Caco-2 (cell line): ENCODE results near the gene CYP11A1. TPM values are rescaled to one million over a fixed set of nuclear protein-coding genes. Genes with fewer than 3 reads are reported as not detected.
A peak's percentile ranks its signal among the peaks of the same experiment; 100 is the strongest.

Experiments
- BruUV-seq: library from RNA; stranded (reverse); fragments of 400-500 nt; replicated peaks from 2 replicates; lab custom pipeline; 2021; lab: Mats Ljungman, UMichigan
- CTCF ChIA-PET: fragments of 300-600 bp; sonication (Branson Sonifier 250); formaldehyde crosslinking; loops from one replicate; lab custom pipeline; 2022; ENCODE audit warnings: antibody characterized with exemption; lab: Charles Lee
- POLR2A ChIA-PET: fragments of 300-600 bp; sonication (Branson Sonifier 250); formaldehyde crosslinking; loops from one replicate; lab custom pipeline; 2022; ENCODE audit warnings: antibody characterized with exemption; lab: Charles Lee
- DNase-seq, 2 experiments: peaks; one replicate each; pipeline versions ENCODE4 v3.0.0 to v3.0.0-alpha.2; 2020 to 2022
- H3K27me3 ChIP-seq: replicated peaks from 2 replicates; pipeline ENCODE4 v1.6.0; 2011; ENCODE audit warnings: low read length; ENCODE audit not compliant: control insufficient read depth, insufficient read depth
- H3K36me3 ChIP-seq: 2 replicates; pipeline ENCODE4 v1.5.1; 2011; ENCODE audit warnings: low read length; ENCODE audit not compliant: control insufficient read depth, insufficient read depth
- H3K4me1 ChIP-seq: fragments of 250-450 bp; sonication (Bioruptor Pico); 2 replicates; pipeline ENCODE4 v1.5.1; 2020; ENCODE audit warnings: mild to moderate bottlenecking
- H3K4me3 ChIP-seq: 2 replicates; pipeline ENCODE4 v1.5.1; 2011; ENCODE audit warnings: low read depth, mild to moderate bottlenecking, control low read depth, low read length
- H3K9me3 ChIP-seq: fragments of 250-450 bp; sonication (Bioruptor Pico); 2 replicates; pipeline ENCODE4 v1.5.1; 2020; ENCODE audit warnings: mild to moderate bottlenecking, moderate library complexity
- H3K27ac Mint-ChIP-seq: one replicate; pipeline ENCODE4 v1.8.0; 2022; ENCODE audit warnings: mixed read lengths; ENCODE audit not compliant: unreplicated experiment
- H3K27me3 Mint-ChIP-seq: one replicate; pipeline ENCODE4 v1.8.0; 2022; ENCODE audit warnings: mixed read lengths; ENCODE audit not compliant: insufficient read depth, unreplicated experiment
- H3K36me3 Mint-ChIP-seq: one replicate; pipeline ENCODE4 v1.8.0; 2022; ENCODE audit warnings: mild to moderate bottlenecking, mixed read lengths; ENCODE audit not compliant: insufficient read depth, unreplicated experiment
- H3K4me1 Mint-ChIP-seq: one replicate; pipeline ENCODE4 v1.8.0; 2022; ENCODE audit warnings: low read depth, mixed read lengths; ENCODE audit not compliant: unreplicated experiment
- H3K4me3 Mint-ChIP-seq: one replicate; pipeline ENCODE4 v1.8.0; 2022; ENCODE audit warnings: mild to moderate bottlenecking, moderate library complexity, mixed read lengths; ENCODE audit not compliant: unreplicated experiment
- H3K9me3 Mint-ChIP-seq: one replicate; pipeline ENCODE4 v1.8.0; 2022; ENCODE audit warnings: mixed read lengths; ENCODE audit not compliant: unreplicated experiment
- CTCF ChIP-seq, 2 experiments: fragments of 200-600 bp in 1 of 2; IDR thresholded peaks; 1 replicate in 1 of 2; 2 replicates in 1 of 2; pipeline versions ENCODE4 v1.5.1 to v1.8.0; 2011 to 2022; ENCODE audit warnings: antibody characterized with exemption in 1 of 2, control low read depth in 1 of 2, inconsistent platforms in 1 of 2, low read depth in 1 of 2, low read length in 1 of 2, mild to moderate bottlenecking in 1 of 2, moderate library complexity in 1 of 2; ENCODE audit not compliant: insufficient read depth in 1 of 2, severe bottlenecking in 1 of 2, unreplicated experiment in 1 of 2
- intact Hi-C: fragments of 100-400 bp; cut with micrococcal nuclease; formaldehyde crosslinking; loops from one replicate; pipeline ENCODE4 v1.10.0; 2022; ENCODE audit not compliant: unreplicated experiment
- total RNA-seq: library from RNA; stranded (reverse); gene quantifications from 2 replicates; pipeline ENCODE4 v1.2.3, GENCODE V29; 2022

CYP11A1 gene
- total RNA-seq, 1 experiment from 2014 or later = not detected

DNA sequence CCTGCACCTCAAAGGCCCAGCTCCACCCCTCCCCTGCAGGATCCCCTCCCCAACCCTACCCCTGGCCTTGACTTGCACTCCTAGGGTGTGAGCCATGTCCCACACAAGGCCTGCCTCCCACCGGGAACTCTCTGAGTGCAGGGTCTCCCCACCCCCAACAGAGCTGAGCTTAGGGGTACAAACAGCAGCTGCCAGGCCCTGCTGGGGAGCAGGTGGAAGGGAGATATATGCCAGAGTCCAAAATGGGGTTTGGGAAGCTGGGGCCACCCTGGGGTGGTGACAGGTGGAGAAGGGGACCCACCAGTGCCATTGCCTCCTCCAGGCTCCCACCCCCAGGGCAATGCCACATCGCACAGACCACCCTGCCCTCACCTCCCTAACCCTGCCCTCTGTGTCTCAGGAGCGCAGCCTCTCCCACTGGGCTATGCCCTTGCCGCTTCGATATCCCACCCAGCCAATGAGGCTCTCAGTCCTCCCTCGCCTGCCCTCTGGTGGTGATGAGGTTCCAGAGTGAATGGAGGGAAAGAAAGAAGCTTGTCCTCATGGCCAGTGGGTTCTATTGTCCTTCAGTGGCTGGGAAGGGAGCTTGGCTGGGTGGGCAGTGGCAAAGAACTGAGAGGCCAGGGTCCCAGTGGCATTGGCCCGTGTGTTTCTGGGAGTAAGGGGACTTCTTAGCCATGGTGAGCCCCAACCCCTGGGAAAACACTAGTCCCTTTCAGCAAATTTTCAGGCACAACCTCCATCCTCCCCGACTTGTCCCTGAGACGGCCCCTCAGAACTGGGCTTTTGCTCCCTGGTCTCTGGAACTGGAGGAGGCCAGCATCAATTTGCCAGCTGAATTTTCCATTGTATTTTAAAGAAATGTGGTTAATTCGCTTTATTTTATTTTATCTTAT is 46.8 kb downstream of the CYP11A1 start:
- no peaks in the 10 kb centered on the region for H3K36me3 Mint-ChIP-seq
- H3K4me1 Mint-ChIP-seq = no peaks in the 10 kb centered on the region
- BruUV-seq = no TSS peak
- no peaks in the 10 kb centered on the region for H3K4me1 ChIP-seq
- no peak overlapping the region for H3K4me3 ChIP-seq
- H3K4me3 Mint-ChIP-seq = no peak overlapping the region
- CTCF ChIA-PET = interaction anchor here (0.6 to 6.3 kb wide), 5 partner anchors 11 to 347 kb away, joined by 3 to 112 read pairs (median 4); no protein-coding TSS in a partner anchor
- peak; percentile 23 to 37 for TF ChIP-seq CTCF (IDR thresholded peaks at IDR 0.05; ENCODE audit: insufficient read depth in 1 of 2, low read depth in 1 of 2, low read length in 1 of 2, severe bottlenecking in 1 of 2, unreplicated experiment in 1 of 2)
- H3K27me3 ChIP-seq = no peaks in the 10 kb centered on the region
- no peaks in the 10 kb centered on the region for H3K9me3 Mint-ChIP-seq
- peaks cover 5% of the 10 kb centered on the region for H3K27me3 Mint-ChIP-seq
- DNase-seq = peak in 1 of 2 experiments; percentile 34
- no peaks in the 10 kb centered on the region for H3K36me3 ChIP-seq
- intact Hi-C loops = loop anchor here (5.0 kb wide), 2 partner anchors 268 to 348 kb away; no protein-coding TSS in a partner anchor
- POLR2A ChIA-PET = no interaction called here
- no peak overlapping the region for H3K27ac Mint-ChIP-seq
- no peaks in the 10 kb centered on the region for H3K9me3 ChIP-seq

- POLR2A ChIA-PET = no interaction called here
- Histone ChIP-seq H3K27me3 (no peaks in the 10 kb centered on the region), H3K36me3 (no peaks in the 10 kb centered on the region), H3K4me3 (no peak overlapping the region), H3K4me1 (no peaks in the 10 kb centered on the region), H3K9me3 (no peaks in the 10 kb centered on the region)
- TF ChIP-seq CTCF (IDR thresholded peaks at IDR 0.05; ENCODE audit: insufficient read depth in 1 of 2, low read depth in 1 of 2, low read length in 1 of 2, severe bottlenecking in 1 of 2, unreplicated experiment in 1 of 2) = no peak
- BruUV-seq = no TSS peak
- intact Hi-C loops = loop anchor here (5.0 kb wide), 2 partner anchors 267 to 347 kb away; no protein-coding TSS in a partner anchor
- Mint-ChIP-seq H3K4me1 (no peaks in the 10 kb centered on the region), H3K9me3 (no peaks in the 10 kb centered on the region), H3K27ac (no peak overlapping the region), H3K27me3 (peaks cover 3% of the 10 kb centered on the region), H3K36me3 (no peaks in the 10 kb centered on the region), H3K4me3 (no peak overlapping the region)
- CTCF ChIA-PET = interaction anchor here (6.3 kb wide), 1 partner anchor 10 kb away, joined by 112 read pairs; no protein-coding TSS in a partner anchor
- DNase-seq = no peak
These were observed 47.7 kb downstream of the CYP11A1 start for GRCh38 chr15:74319596-74320351.

GRCh38 chr15:74319138-74319460 is 48.3 kb downstream of the CYP11A1 start:
- ChIA-PET POLR2A (no interaction called here), CTCF (interaction anchor here (0.6 to 6.3 kb wide), 2 partner anchors 9 to 1010 kb away, joined by 3 to 112 read pairs; no protein-coding TSS in a partner anchor)
- no peaks in the 10 kb centered on the region for H3K36me3 Mint-ChIP-seq
- Histone ChIP-seq H3K27me3 (no peaks in the 10 kb centered on the region), H3K36me3 (no peaks in the 10 kb centered on the region), H3K4me1 (no peaks in the 10 kb centered on the region), H3K4me3 (no peak overlapping the region), H3K9me3 (no peaks in the 10 kb centered on the region)
- peaks cover 4% of the 10 kb centered on the region for H3K27me3 Mint-ChIP-seq
- H3K27ac Mint-ChIP-seq = no peak overlapping the region
- DNase-seq = no peak
- H3K4me1 Mint-ChIP-seq = no peaks in the 10 kb centered on the region
- no TSS peak for BruUV-seq
- intact Hi-C loops = no loop called here
- TF ChIP-seq CTCF (IDR thresholded peaks at IDR 0.05; ENCODE audit: insufficient read depth in 1 of 2, low read depth in 1 of 2, low read length in 1 of 2, severe bottlenecking in 1 of 2, unreplicated experiment in 1 of 2) = no peak
- no peak overlapping the region for H3K4me3 Mint-ChIP-seq
- H3K9me3 Mint-ChIP-seq = no peaks in the 10 kb centered on the region
